Renal cortex interstitium (tissue), 11 donors: ENCODE measurements around the gene TRMU. TPM values are rescaled to one million over a fixed set of nuclear protein-coding genes. Genes with fewer than 3 reads are reported as not detected.

Experiments
- DNase-seq, 11 donors: peaks; one replicate each; pipeline ENCODE4 v3.0.0-alpha.2; 2013; ENCODE audit warnings: low read depth in 9 of 11, low spot score in 4 of 11; ENCODE audit errors: extremely low read depth in 1 of 11
- polyA plus RNA-seq, 3 donors: library from polyadenylated mRNA; unstranded; fragments of 120-200 nt; gene quantifications; one replicate each; pipeline ENCODE4 v1.2.1, GENCODE V29; 2013; ENCODE audit not compliant: insufficient read length in 3 of 3

Gene TRMU
- polyA plus RNA-seq, 3 donors = 49.7 to 61.8 (median 59.2) TPM

GRCh38 chr22:46326066-46326680, 9.3 kb upstream of the TRMU start:
- no peak for DNase-seq

GRCh38 chr22:46327691-46328465, 7.6 kb upstream of the TRMU start:
- DNase-seq = no peak

GRCh38 chr22:46328797-46329196, 6.7 kb upstream of the TRMU start:
- no peak for DNase-seq

- DNase-seq = no peak
Measured at GRCh38 chr22:46329616-46330015, 5.9 kb upstream of the TRMU start.

DNA sequence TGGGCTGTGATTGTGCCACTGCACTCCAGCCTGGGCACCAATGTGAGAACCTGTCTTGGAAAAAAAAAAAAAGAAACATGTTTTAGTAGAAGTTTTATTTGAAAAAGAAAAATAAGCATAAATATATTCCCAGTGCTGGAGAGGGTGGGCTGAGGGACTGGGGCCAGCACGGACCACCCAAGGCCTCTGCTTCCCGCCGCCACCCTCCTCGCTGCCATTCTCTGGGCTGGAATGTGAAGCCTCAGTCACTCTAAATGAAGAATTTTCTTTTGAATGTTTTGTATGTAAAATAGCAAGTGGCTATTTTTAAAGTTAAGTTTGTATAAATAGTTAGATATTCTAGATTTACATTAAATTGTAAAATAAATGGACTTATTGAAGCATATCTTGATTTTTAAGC, 5.1 kb upstream of the TRMU start:
- no peak for DNase-seq

DNA sequence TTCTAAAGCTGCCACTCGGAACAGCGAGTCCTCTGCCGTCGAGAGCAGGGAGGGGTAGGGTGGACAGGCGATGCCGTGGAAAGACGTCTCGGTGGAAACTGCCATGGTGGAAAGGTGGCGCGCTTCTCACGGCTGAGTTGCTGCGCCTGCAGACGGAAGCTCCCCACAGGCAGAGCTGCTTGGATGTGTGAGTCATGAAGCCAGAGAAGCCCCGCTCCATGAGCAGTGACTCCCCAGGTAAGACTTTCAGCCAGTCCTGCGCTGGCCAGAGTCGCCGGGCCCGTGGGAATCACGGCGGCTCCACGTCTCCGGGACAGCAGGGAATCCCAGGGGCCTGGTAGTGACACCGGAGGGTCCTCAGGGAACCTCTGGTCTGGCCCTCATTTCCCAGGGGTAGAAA, 4.0 kb upstream of the TRMU start:
- no peak for DNase-seq

- no peak for DNase-seq
Measured at GRCh38 chr22:46336119-46337078, 885 bp downstream of the TRMU start.

DNA sequence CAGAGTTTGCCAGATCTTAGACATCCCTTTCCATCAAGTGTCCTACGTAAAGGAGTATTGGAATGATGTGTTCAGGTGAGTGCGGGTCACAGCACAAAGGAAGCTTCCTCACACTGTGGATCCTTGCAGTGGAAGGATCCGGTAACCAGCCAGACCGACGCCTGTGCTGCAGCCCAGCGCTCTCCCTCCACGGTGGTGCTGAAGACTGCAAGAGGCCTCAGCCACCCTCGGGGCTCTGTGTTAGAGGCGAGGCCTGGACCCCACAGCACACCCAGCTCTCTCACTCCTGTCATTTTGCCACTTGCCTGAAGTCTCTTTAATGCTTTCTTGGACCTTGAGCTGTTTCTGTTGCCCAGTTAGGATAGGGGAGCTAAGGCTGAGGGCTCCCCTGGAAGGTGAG, 2.4 kb downstream of the TRMU start:
- no peak for DNase-seq

- no peak for DNase-seq
Measured at GRCh38 chr22:46338636-46339035, 3.1 kb downstream of the TRMU start.

DNA sequence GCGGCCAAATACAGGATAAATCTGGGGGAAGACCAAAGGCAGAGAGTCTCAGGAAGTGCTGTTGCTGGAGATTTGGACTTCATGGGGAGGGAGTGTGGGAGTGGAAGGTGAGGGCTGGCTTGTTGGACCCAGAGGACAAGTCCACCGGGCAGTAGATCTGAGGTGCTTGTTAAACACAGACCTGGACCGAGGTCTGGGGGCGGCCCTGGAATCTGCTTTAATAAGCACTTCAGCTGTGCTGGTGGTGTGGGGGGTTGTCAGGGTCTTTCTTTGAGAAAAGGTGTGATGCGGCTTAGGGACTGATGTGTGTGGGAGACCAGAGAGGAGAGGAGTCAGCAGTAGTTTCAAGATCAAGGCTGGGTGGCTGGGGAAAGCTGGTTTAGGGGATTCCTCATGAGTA, 4.4 kb downstream of the TRMU start:
- no peak for DNase-seq

GRCh38 chr22:46340676-46341075, 5.2 kb downstream of the TRMU start:
- no peak for DNase-seq

DNA sequence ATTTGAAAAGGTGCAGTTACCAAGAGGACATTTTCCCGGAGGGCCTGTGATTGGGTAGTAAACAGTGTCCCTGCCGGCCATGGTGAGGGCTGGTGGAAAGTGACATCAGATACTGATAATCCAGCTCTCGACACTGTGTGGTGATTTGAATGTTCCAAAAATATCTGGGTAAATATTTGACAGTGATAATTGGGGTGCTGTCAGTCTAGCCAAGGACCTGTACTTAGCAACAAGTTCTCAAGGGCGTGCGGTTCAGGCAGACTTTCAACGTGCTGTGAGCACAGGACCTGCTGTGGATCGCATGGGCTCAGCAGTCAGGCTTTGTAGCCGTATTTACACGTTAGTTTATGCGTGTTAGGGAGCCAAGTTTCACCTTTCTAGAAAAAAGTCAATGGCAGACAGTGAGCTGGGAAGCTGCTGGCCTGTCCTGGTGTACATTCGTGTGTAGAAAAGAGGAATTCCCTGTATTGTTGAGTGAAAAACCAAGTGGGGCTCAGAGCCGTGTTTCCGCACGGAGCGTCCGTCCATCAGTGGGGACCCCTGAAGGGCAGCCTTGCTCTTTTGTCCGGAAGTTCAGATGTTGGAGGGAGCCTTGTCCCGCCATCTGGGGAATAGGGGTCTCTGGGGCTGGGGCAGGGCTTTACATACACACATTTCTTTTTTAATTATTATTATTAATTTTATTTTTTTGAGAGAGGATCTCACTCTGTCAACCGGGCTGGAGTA, 11.3 kb downstream of the TRMU start:
- DNase-seq = no peak

- DNase-seq = no peak
Measured at GRCh38 chr22:46347646-46348045, 12.1 kb downstream of the TRMU start.

- DNase-seq = no peak
Measured at GRCh38 chr22:46348099-46348695, 12.7 kb downstream of the TRMU start.

- no peak for DNase-seq
Measured at GRCh38 chr22:46349238-46349637, 13.7 kb downstream of the TRMU start.

- no peak for DNase-seq
Measured at GRCh38 chr22:46349681-46350080, 14.2 kb downstream of the TRMU start.

DNA sequence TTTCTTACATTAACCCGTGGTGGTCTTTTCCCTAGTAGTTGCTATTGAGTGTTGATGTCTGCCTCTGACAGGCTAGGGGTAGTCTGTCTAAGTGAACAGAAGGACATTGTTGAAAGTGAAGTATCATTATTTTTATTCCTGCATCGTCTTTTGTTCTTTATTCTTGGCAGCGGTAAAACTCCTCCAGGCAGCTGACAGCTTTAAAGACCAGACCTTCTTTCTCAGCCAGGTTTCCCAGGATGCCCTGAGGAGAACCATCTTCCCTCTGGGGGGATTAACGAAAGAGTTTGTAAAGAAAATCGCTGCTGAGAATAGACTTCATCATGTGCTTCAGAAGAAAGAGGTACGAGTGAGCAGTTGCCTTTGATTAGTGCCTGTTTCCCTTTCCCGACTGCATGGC, 14.6 kb downstream of the TRMU start:
- no peak for DNase-seq

GRCh38 chr22:46350646-46351045, 15.1 kb downstream of the TRMU start:
- no peak for DNase-seq
